MM.1S (cell line): ENCODE data around the gene ITGA4.

Experiments used
- DNase-seq: peaks from one replicate; pipeline ENCODE4 v3.0.0-alpha.2; 2015
- H2AFZ ChIP-seq: fragments of 300-600 bp; sonication (generic); 2 replicates; pipeline ENCODE4 v1.6.0; 2016; ENCODE audit warnings: antibody characterized with exemption, low read length
- H3F3A ChIP-seq: fragments of 300-600 bp; sonication (generic); 2 replicates; pipeline ENCODE4 v1.6.1; 2016; ENCODE audit warnings: mild to moderate bottlenecking, antibody characterized with exemption, low read length, moderate library complexity, mixed read lengths; ENCODE audit not compliant: insufficient read depth
- H3K27ac ChIP-seq: fragments of 300-600 bp; sonication (generic); 2 replicates; pipeline ENCODE4 v1.5.1; 2016; ENCODE audit warnings: mild to moderate bottlenecking, low read length
- H3K27me3 ChIP-seq: fragments of 300-600 bp; sonication (generic); replicated peaks from 2 replicates; pipeline ENCODE4 v1.6.0; 2016; ENCODE audit warnings: low read length; ENCODE audit not compliant: insufficient read depth
- H3K36me3 ChIP-seq: fragments of 300-600 bp; sonication (generic); replicated peaks from 2 replicates; pipeline ENCODE4 v1.6.1; 2016; ENCODE audit warnings: mild to moderate bottlenecking, low read length, mixed read lengths; ENCODE audit not compliant: insufficient read depth
- H3K4me1 ChIP-seq: fragments of 300-600 bp; sonication (generic); 2 replicates; pipeline ENCODE4 v1.6.1; 2016; ENCODE audit warnings: low read length, mixed read lengths
- H3K4me2 ChIP-seq: fragments of 300-600 bp; sonication (generic); 2 replicates; pipeline ENCODE4 v1.6.0; 2016; ENCODE audit warnings: low read depth, low read length
- H3K4me3 ChIP-seq: fragments of 300-600 bp; sonication (generic); 2 replicates; pipeline ENCODE4 v1.5.1; 2016; ENCODE audit warnings: low read length, mixed read lengths
- H3K79me2 ChIP-seq: fragments of 300-600 bp; sonication (generic); 2 replicates; pipeline ENCODE4 v1.6.1; 2016; ENCODE audit warnings: mixed run types, low read length, mixed read lengths
- H3K9ac ChIP-seq: fragments of 300-600 bp; sonication (generic); 2 replicates; pipeline ENCODE4 v1.6.1; 2016; ENCODE audit warnings: low read length, mixed read lengths
- H3K9me2 ChIP-seq: fragments of 300-600 bp; sonication (generic); replicated peaks from 2 replicates; pipeline ENCODE4 v1.6.1; 2016; ENCODE audit warnings: mild to moderate bottlenecking, low read length, mixed read lengths; ENCODE audit not compliant: insufficient read depth
- H3K9me3 ChIP-seq: fragments of 300-600 bp; sonication (generic); replicated peaks from 2 replicates; pipeline ENCODE4 v1.6.1; 2016; ENCODE audit warnings: mild to moderate bottlenecking, low read length, mixed read lengths; ENCODE audit not compliant: insufficient read depth
- H4K20me1 ChIP-seq: fragments of 300-600 bp; sonication (generic); 2 replicates; pipeline ENCODE4 v1.6.1; 2016; ENCODE audit warnings: mild to moderate bottlenecking, low read length, moderate library complexity, mixed read lengths; ENCODE audit not compliant: insufficient read depth
- CTCF ChIP-seq: fragments of 300-600 bp; sonication (generic); IDR thresholded peaks from 2 replicates; pipeline ENCODE4 v1.5.1; 2016; ENCODE audit warnings: antibody characterized with exemption, low read length, mixed read lengths
- EZH2 ChIP-seq: fragments of 300-600 bp; sonication (generic); optimal IDR thresholded peaks from 2 replicates; pipeline ENCODE3; 2017; ENCODE audit warnings: low read depth, mild to moderate bottlenecking, antibody characterized with exemption, low read length, mixed read lengths
- EZH2phosphoT487 ChIP-seq: fragments of 300-600 bp; sonication (generic); IDR thresholded peaks from 2 replicates; pipeline ENCODE4 v1.6.1; 2018; ENCODE audit warnings: antibody characterized with exemption, low read length

ITGA4 gene

GRCh38 chr2:181466661-181467576 is 9.7 kb downstream of the ITGA4 start:
- no peaks in the 10 kb centered on the region for H3K9me3 ChIP-seq
- no peak overlapping the region for H3K4me2 ChIP-seq
- no peaks in the 10 kb centered on the region for H3K9me2 ChIP-seq
- peaks cover 95% of the 10 kb centered on the region for H3K79me2 ChIP-seq
- no peaks in the 10 kb centered on the region for H3K27me3 ChIP-seq
- H4K20me1 ChIP-seq: 0 out of 2 replicates have a peak, but pooled peaks cover 5% of the 10 kb centered on the region
- peak; percentile 62 for DNase-seq
- no peak overlapping the region for H2AFZ ChIP-seq
- no peaks in the 10 kb centered on the region; the same call in 1 of the 2 replicates for H3K36me3 ChIP-seq
- H3K4me1 ChIP-seq: peaks cover 28% of the 10 kb centered on the region
- TF ChIP-seq EZH2 (no peak), CTCF (peak; percentile 76)
- no peak overlapping the region for H3K9ac ChIP-seq
- peaks cover 3% of the 10 kb centered on the region; the same call in 1 of the 2 replicates for H3F3A ChIP-seq
- no peak overlapping the region for H3K4me3 ChIP-seq
- no peak overlapping the region for H3K27ac ChIP-seq

DNA sequence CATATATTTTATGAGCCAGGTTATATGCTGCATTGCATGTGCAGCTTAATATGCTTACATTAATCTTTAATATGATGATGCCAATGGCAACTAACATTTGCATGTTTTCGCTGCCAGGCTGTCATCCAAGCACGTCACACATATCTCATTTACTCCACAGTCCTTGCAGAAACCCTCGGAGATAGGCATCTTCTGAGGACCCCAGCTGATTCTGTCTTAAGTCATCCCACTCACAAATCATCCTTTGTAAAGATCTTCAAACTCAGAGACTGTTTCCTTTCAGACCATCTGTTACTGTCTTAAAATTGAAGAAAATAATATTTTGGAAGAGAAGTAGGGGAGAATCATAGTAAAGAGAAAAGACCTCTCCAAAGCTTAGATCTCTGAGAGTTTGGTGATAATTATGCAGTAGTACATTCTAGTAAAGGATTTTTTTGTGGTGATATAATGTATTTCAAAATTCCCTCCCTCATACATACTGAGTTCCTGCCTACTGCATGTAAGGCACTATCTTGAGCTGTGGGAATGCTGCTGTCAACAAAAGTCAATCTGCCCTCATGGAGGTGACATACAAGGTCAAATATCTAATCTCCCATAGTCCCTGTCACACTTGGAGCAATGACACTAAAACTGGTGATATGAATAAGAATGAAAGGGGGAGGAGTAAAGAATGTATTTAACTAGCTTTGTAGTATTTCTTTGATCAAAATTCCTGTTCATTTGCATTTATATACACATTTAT is 11.0 kb downstream of the ITGA4 start:
- peaks cover 5% of the 10 kb centered on the region; the same call in 1 of the 2 replicates for H4K20me1 ChIP-seq

GRCh38 chr2:181468811-181469210 is 11.6 kb downstream of the ITGA4 start:
- H3K9ac ChIP-seq: no peak overlapping the region
- no peaks in the 10 kb centered on the region for H3K9me2 ChIP-seq
- no peak overlapping the region for H3K27ac ChIP-seq
- H2AFZ ChIP-seq: no peak overlapping the region
- no peaks in the 10 kb centered on the region; the same call in 1 of the 2 replicates for H3K36me3 ChIP-seq
- H3K27me3 ChIP-seq: no peaks in the 10 kb centered on the region
- H4K20me1 ChIP-seq: peaks cover 5% of the 10 kb centered on the region; the same call in 1 of the 2 replicates
- no peak overlapping the region for H3K4me3 ChIP-seq
- no peaks in the 10 kb centered on the region for H3K9me3 ChIP-seq
- H3K4me2 ChIP-seq: no peak overlapping the region
- DNase-seq: no peak
- peaks cover 3% of the 10 kb centered on the region; the same call in 1 of the 2 replicates for H3F3A ChIP-seq
- TF ChIP-seq CTCF: no peak
- no peak for TF ChIP-seq EZH2phosphoT487
- TF ChIP-seq EZH2: no peak
- peaks cover 23% of the 10 kb centered on the region for H3K4me1 ChIP-seq
- H3K79me2 ChIP-seq: peaks cover 95% of the 10 kb centered on the region

More for the DNA sequence above, 11.0 kb downstream of the ITGA4 start:
- Histone ChIP-seq H3K27me3 (no peaks in the 10 kb centered on the region), H3K9ac (no peak overlapping the region), H3K9me3 (no peaks in the 10 kb centered on the region), H3K36me3 (no peaks in the 10 kb centered on the region; the same call in 1 of the 2 replicates), H3F3A (peaks cover 3% of the 10 kb centered on the region; the same call in 1 of the 2 replicates), H3K27ac (no peak overlapping the region), H3K9me2 (no peaks in the 10 kb centered on the region), H3K4me3 (no peak overlapping the region), H3K4me1 (peaks cover 22% of the 10 kb centered on the region; the same call in 1 of the 2 replicates), H3K79me2 (peaks cover 95% of the 10 kb centered on the region), H3K4me2 (no peak overlapping the region), H2AFZ (no peak overlapping the region)
- TF ChIP-seq EZH2 (no peak), EZH2phosphoT487 (no peak)
- no peak for DNase-seq
